ENCODE measurements around the gene RPS29.
"Not testable (repeated sequence)": the region's sequence is repeated elsewhere in the genome, so short reads cannot be mapped to it uniquely, and the experiment has no call there.

The RPS29 gene

DNA sequence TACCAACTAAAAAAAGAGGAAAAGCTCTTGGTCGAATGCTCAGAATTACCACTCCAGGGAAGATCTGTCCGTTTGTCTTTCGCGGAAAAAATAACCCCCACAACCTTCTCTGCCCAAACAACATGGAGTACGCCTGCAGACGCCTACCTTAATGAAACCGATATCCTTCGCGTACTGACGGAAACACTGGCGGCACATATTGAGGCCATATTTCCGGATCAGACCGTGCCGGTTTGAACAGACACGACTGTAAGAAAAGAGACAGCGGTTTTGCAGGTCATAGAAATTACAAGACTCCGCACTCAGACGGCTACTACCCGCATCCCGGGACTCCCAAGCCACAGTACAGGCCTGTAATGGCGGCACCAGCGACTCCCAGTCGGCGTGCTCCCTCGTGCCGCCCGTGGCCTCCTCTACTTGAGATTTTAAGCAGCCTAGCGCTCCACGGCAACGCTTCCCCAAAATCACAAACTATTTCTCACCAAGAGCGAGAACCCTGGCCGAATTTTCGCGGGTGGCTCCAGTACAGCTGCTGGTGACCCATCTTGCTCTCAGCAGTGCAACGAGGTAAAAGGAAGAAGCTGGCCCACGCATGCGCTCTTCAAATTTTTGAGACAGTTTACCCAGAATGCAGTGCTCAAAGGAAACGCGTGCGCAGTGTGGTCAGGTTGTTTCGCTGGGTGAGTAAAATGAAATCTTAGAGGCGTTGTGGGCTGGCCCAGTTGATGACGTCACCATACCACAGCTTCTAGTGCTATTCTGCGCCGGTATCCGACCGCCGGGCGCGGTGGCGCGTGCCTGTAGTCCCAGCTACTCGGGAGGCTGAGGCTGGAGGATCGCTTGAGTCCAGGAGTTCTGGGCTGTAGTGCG, at the start of gene RPS29:
Gene RPS29, minus strand, starts transcription at position 578 of the 870 bp plus-strand sequence. Its CDS starts 34 bp downstream, at position 544.
- ATAC-seq = peak; percentile 87

DNA sequence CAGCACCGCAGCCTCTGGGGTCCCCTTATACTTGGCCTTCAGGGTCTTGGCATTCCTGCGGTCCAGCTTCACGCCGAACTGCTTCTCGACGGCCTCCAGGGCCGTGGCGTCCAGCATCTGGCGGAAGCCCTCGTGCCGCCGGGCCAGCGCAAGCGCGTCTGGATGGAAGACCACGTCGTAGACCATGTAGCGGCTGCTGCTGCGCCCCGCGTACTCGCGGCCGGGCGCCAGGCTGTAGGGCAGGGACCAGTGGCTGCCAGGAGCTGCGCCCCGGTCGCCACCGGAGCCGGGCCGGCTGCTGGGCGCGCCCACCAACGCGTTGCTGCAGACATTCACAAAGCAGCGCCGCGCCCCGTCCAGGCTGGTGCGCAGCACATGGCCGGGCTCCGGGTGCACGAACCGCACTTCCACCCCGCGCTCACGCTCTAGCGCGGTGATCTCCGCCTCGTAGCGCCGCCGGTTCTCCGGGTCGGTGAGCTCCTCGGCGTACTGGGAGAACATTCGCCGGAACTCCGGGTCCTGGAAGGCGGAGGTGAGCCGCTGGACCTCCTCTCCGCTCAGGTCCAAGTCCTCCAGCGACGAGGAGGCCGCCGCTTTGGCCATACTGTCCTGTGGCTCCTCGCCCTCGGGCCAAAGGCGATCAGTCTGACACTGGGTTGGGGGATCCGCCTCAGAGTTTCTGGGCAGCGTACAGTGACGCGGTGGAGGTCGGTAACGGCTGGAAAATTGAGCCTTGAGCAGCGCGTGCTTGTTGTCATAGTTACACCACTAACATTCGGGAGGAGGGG, 48.6 kb upstream of the RPS29 start, which contains the start of gene DNAAF2:
Gene DNAAF2, minus strand, starts transcription at position 698 of the 788 bp plus-strand sequence. Its CDS starts 95 bp downstream, at position 603.
- ATAC-seq = peak; percentile 27 to 39

DNA sequence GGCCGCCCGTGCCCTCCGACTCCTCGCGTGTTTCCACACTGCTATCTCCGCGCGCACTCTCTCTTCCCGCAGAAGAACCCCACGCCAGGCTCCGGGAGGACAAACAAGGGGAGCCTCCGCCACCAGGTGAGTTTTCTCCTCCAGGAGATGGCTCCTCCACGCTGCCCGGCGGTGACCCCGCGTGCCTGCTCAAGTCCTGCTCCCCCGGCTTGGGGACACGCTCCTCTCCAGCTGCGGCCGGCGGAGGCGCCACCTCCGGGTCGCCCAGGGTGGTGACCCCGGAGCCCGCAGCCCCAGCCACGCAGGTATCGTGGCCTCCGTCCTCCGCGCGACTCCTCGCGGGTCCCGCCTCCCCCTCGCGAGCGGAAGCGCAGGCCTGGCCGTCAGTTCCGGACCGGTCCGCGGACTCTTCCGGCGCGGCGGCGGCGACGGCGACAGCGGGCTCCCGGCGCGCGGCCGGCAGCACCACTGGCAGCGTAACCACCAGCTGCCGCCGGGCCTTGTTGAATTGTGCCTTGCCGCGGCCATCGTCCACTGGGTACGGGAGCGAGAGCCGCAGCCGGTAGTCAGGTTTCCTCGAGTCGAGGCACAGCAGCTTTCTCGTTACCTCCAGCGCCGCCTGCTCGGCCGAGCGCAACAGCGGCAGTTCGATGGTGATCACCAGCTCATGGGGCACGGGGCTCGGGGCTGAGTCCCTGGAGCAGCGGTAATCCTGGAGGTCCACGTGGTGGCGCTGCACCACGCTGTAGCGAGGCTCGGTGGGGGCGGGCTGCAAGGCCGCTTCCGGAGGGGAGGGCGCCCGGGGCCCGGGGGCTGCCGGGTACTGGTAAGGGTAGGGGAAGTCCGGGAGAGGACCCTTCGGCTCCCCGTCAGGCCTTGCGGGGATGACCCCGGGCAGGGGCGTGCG, 47.7 kb upstream of the RPS29 start:
- ATAC-seq = peak; percentile 77 to 85

DNA sequence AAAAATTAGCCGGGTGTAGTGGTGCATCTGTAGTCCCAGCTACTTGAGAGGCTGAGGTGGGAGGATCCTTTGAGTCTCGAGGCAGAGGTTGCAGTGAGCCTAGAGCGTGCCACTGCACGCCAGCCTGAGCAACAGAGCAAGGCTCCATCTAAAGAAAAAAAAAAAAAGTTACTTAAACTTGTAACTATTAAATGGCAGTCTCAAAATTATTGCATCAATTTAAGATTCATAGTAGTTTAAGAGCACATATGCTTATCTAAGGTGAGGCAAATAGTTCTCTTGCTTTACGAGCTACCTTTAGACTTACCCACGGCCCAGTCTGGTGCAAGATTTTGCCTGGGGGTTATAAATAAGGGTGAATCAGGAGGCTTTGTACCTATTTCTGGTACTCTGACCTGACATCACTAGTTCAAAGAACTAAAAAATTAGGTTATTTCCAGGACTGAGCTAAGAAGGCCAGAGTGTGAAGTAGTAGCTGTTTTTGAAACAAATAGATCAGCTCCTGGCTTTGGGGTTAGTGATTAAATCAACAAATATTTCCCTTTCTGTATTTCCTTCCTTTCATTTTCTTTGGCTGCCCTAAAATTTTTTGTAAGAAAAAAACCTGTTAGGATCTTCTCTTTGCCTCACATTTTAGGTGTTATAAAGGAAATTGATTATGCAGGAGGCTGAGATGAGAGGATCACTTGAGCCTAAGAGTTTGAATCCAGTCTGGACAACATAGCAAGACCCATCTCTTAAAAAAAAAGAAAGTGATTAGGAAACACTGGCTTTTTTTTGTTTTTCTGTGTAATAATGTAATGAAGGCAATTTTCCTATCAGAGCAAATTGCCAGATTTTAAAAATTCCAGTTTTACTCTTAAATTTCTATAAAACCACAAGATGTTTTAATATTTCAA, 38.0 kb upstream of the RPS29 start:
- peak in 1 of 2 donors; percentile 2 for ATAC-seq

DNA sequence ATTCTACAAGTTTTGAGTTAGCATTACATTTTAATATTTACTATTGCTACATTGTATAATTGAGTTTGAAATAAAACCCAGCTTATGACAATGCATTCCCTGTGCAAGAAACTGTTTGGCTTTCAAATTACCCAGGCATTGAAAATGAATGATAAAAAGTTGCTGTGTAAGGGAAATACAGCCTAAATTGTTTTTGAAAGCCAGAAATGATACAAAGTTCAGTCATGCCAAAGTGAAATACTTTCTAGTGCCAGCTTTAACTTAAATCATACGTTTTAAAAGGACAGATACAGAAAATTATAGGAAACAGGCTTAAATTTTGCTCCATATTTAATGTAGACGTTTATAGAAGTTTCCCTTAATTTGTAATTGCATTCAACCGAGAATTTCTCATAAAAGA, 37.2 kb upstream of the RPS29 start:
- no peak for ATAC-seq

DNA sequence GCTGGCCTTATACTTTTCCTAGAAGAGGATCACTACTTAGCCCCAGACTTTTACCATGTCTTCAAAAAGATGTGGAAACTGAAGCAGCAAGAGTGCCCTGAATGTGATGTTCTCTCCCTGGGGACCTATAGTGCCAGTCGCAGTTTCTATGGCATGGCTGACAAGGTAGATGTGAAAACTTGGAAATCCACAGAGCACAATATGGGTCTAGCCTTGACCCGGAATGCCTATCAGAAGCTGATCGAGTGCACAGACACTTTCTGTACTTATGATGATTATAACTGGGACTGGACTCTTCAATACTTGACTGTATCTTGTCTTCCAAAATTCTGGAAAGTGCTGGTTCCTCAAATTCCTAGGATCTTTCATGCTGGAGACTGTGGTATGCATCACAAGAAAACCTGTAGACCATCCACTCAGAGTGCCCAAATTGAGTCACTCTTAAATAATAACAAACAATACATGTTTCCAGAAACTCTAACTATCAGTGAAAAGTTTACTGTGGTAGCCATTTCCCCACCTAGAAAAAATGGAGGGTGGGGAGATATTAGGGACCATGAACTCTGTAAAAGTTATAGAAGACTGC, 35.9 kb upstream of the RPS29 start:
- ATAC-seq = no peak

DNA sequence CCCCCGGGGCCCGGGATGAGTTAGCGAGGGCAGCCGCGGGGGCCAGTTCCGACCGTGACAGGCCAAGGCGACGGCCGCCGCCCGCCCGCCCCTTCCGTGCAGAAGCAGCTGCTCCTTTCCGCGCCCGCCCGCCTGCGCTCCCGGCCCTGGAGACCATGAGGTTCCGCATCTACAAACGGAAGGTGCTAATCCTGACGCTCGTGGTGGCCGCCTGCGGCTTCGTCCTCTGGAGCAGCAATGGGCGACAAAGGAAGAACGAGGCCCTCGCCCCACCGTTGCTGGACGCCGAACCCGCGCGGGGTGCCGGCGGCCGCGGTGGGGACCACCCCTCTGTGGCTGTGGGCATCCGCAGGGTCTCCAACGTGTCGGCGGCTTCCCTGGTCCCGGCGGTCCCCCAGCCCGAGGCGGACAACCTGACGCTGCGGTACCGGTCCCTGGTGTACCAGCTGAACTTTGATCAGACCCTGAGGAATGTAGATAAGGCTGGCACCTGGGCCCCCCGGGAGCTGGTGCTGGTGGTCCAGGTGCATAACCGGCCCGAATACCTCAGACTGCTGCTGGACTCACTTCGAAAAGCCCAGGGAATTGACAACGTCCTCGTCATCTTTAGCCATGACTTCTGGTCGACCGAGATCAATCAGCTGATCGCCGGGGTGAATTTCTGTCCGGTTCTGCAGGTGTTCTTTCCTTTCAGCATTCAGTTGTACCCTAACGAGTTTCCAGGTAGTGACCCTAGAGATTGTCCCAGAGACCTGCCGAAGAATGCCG, 35.1 kb upstream of the RPS29 start:
- peak; percentile 4 to 5 for ATAC-seq

DNA sequence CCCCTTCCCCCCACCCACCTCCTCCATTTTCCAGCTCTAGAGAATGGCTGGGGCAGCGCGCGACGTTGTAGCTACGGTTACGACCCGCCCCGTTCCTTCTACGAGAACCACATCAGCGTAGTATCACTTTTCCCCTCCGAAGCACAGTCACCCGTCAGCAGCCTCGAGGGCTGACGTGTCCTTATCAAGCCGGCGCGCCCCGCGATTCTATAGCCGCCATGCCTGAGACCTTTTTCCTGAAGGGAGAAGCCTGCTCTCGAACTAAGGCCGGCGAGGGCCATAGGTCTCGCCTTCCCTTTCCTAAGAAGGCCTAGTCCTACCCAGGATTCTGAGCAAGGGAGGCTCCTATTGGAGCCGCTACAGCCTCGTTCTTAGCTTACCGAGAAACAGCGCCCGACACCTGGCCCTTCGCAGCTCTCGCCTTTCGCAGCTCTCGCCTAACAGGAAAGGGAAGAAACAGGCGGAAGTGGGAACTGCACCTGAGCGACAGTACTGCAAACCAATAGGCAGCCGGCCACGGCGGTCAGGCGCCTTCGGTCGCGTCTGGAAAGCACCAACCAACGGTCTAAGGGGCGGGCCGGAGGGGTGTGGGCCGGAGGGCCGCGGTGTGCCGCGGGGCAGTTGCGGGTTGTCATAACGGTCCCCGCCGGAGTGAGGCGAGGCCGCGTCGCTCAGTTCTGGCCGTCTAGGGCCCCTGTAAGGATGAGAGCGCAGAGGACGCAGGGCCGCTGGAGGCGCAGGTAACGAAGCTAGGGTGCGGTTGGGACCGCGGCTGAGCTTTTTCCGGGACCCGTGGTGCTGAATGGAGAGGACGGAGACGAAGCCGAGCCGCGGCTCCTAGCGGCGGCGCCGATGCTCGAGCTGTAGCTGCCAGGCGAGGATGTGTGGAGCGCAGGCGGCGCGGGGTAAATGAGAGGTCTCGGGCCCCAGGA, 34.3 kb upstream of the RPS29 start, which contains the start of the genes MGAT2 and RPL36AL:
Gene MGAT2, plus strand, starts transcription at position 618 of the 932 bp plus-strand sequence. CDS start 470 bp downstream, outside the sequence.
Gene RPL36AL, minus strand, starts transcription at position 445 of the 932 bp plus-strand sequence. CDS start 1,522 bp downstream, outside the sequence.
- ATAC-seq = peak; percentile 88 to 90

DNA sequence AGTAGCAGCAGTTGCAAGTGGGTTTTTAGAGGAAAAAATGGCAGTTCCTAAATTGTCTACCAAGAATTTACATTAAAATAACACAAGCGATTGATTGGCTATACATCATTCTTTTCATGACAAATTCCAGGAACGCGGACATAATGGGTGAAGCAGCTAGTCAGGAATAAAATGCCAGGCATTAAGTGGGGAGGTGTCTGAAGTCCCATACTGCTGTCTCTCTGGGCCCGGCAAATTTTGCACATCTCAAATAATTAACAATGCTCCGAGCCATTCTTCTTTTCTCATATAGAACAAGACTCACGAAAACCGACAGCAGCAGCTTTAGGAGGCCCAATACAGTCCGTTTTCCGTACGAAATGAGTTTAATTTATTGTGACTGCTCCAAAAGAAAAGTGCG, 33.5 kb upstream of the RPS29 start:
- no peak for ATAC-seq

DNA sequence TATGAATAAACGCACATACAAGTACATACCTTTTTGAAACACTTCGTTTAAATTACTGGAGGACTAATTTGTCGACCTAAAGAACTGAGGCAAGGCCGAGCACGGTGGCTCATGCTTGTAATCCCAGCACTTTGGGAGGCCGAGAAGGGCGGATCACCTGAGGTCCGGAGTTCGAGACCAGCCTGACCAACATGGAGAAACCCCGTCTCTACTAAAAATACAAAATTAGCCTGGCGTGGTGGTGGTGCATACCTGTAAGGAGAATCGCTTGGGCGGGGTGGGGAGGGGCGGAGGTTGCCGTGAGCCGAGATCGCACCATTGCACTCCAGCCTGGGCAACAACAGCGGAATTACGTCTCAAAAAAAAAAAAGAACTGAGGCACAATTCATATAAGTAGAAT, 33.1 kb upstream of the RPS29 start:
- not testable (repeated sequence) for ATAC-seq

DNA sequence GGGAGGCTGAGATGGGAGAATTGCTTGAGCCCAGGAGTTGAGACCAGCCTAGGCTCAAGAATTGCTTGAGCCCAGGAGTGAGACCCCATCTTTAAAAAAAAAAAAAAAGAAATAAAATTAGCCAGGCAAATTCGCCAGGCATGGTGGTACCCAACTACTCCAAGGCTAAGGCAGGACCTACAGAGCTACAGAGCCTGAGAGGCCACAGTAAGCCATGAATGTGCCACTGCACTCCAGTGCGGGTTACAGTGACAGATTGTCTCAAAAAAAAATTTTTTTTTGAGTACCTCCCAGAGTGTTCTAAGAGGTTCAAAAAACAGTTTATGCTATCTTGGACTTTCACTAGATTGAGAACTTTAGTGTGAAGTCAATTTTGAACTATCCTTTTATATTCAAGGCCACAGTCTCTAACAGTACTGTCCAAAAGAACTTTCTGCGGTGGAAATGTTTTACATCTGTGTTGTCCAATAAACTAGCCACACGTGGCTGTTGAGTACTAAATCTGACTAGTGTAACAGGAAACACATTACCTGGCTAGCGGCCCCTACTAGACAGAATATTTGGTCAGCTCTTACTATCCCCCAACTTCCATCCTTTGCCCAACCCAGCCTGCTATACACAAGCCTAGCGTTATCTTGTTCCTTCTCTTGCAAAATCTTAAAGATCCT, 31.8 kb upstream of the RPS29 start:
- no peak for ATAC-seq

DNA sequence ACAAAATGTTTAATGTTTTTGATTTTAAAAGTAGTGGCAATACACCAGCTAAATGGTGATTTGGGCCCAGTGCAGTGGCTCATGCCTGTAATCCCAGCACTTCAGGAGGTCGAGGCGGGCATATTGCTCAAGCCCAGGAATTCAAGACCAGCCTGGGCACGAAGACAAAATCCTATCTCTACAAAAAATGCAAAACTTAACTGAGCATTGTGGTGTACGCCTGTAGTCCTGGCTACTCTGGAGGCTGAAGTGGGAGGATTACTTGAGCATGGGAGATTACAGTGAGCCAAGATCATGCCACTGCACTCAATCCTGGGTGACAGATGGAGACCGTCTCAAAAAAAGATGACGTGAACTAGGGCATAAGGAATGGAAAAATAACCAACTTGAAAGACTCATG, 29.6 kb upstream of the RPS29 start:
- no peak for ATAC-seq

DNA sequence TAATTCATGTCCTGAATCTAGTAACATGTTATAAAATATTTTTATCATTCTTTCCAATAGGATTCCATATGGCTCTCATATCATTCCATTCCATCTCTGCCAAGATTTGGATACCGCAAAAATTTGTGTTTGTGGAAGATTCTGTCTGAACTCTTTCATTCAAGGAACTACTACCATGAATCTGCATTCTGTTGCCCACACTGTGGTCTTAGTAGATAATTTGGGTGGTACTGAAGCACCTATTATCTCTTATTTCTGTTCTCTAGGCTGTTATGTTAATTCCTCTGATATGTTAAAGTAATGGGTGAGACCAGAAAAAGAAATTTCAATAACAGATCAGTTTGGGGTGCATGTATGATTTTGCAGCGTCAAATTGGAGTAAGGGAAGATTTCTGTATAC, 28.0 kb upstream of the RPS29 start:
- no peak for ATAC-seq

DNA sequence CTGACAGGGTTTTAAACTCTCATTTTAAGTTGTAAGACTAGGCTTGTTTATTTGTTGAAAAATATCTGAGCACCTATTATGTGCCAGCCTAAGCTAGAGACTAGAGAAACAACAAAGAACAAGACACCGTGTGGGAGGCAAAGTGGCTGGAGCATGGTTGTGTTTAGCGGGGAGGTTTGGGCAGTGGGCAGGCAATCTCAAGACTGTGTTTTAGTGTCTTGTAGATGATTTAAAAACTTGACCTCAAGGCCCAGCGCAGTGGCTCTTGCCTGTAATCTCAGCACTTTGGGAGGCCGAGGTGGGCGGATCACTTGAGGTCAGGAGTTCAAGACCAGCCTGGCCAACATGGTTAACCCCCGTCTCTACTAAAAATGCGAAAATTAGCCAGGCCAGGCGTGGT, 26.5 kb upstream of the RPS29 start:
- no peak for ATAC-seq

DNA sequence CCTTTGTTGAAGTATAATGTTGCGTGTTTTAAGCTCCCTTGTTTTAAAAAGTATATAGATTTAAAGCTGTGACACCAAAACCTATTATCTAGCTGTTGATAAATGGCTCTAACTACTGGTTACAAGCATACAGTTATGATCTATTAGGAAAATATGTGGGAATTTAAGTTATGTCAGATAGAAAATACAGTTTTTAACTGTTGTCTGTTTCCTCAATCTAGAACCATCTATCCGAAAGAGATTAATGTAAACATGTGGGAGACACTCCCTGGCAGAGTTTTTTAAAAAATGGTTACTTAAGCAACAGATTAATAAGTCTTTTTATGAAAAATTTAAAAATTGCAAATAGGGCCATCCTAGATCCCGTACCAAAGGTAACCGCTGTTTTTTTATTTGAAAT, 26.1 kb upstream of the RPS29 start:
- no peak for ATAC-seq

DNA sequence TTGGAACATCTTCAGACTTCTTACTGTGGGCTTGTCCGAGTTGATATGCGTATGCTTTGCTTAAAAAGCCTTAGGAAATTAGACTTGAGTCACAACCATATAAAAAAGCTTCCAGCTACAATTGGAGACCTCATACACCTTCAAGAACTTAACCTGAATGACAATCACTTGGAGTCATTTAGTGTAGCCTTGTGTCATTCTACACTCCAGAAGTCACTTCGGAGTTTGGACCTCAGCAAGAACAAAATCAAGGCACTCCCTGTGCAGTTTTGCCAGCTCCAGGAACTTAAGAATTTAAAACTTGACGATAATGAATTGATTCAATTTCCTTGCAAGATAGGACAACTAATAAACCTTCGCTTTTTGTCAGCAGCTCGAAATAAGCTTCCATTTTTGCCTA, 21.4 kb upstream of the RPS29 start:
- ATAC-seq = no peak

DNA sequence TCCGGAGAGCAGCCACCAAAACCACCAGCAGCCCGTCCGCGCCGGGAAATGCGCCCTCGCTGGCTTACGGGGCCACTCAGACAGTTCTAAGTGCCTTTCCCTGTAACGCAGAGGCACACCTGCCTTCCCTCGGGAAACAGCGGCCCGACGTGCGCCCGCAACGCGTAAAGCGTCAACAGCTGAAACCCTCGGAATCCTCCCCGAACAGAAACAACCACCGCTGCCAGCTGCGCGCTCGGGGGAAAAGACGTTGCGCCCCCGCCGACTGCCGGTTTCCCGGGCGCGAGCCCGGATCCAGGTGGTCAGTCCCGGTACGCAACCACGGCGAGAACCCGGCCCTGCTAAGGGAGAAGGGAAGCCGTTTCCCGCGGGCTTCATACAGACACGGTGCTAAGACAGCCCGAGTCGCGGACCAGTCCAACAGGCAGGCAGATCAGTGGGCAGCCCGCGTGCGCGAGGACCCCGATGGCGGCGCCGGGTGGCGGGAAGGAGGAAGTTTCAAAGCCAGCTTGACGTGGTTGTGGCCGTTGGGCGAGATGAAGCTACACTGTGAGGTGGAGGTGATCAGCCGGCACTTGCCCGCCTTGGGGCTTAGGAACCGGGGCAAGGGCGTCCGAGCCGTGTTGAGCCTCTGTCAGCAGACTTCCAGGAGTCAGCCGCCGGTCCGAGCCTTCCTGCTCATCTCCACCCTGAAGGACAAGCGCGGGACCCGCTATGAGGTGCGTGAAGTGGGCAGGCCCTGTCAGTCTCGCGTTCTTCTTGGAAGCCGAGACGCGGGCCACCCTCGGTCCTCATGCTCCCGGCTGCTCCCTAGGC, 12.5 kb upstream of the RPS29 start, which contains the start of gene LRR1:
Gene LRR1, plus strand, starts transcription at position 456 of the 816 bp plus-strand sequence. Its CDS starts 81 bp downstream, at position 537.
- peak; percentile 84 to 86 for ATAC-seq
